Left hindlimb (tissue), 1 donor: Measurements from ENCODE around the gene NGRN.

Experiments
- DNase-seq: peaks from one replicate; pipeline ENCODE4 v3.0.0-alpha.2; 2018

Gene NGRN

DNA sequence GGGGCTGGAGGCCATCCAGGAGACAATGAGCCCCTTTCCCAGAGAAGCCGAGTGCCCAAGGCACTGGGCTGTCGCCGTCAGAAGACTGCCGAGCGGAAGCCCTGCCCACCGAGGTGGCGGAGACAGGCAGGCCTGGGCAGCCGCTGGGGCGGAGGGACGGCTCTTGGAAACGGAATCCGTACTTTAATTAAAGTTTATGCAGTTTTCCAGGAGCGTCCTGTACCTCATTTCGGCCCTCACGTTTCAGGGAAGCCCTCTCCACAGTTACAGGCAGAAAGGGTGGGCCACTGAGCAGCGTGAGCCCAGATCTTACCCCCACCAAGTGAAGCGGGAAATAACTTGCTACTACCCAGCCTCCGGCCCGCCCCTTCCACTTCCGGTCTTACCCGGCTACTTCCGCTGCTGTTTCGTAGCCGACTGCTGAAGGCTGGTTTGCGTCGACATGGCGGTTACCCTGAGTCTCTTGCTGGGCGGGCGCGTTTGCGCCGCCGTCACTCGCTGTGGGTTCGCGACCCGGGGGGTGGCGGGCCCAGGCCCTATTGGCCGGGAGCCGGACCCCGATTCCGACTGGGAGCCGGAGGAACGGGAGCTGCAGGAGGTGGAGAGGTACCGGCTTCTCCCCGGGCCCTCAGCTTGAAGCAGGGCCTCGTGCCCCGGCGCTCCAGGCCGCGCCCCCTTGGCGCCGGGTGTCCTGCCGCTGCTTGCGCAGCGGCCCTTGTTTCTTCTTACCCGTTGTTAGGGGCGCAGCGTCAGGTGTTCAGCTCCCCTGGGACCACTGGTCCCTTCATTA is at the start of gene NGRN:
TSS of gene NGRN (plus strand) at position 402 of the 790 bp plus-strand sequence. CDS start at position 443, 41 bp downstream.
- DNase-seq = peak; percentile 96

DNA sequence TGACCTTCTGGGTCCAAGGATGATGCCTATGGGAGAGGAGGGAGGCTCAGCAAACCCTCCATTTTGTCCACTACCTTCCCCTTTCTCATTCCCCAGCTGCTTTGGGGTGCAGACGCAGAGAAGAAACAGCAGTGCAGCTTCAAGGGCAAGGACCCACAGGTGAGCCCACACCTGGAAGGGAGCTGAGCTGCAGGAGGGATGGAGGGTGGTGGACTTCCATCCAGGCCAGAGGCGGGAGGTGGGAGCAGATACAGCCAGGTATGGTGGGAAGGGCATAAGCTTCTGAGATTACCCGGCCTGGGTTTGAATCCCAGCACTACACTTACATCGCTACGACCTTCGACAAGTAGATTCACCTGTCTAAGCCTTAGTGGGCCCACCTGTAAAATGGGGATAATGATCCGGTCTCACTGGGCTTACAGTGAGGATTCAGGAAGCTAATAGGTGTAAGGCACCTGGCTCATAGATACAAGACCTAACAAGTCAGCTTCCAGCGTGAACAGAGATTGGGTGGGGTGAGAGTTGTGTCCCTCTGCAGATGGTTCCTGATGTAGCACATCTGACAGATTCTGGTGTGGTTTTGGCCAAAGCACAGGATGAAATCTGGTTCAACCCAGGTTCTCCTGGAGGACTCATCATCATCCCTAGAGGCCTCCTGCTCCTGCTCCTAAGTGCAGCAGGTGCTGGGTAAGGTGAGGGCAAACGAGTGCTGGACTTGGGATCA is 47.6 kb upstream of the NGRN start:
- DNase-seq = no peak

- no peak for DNase-seq
Measured at GRCh38 chr15:90219421-90220141, 45.9 kb upstream of the NGRN start.

DNA sequence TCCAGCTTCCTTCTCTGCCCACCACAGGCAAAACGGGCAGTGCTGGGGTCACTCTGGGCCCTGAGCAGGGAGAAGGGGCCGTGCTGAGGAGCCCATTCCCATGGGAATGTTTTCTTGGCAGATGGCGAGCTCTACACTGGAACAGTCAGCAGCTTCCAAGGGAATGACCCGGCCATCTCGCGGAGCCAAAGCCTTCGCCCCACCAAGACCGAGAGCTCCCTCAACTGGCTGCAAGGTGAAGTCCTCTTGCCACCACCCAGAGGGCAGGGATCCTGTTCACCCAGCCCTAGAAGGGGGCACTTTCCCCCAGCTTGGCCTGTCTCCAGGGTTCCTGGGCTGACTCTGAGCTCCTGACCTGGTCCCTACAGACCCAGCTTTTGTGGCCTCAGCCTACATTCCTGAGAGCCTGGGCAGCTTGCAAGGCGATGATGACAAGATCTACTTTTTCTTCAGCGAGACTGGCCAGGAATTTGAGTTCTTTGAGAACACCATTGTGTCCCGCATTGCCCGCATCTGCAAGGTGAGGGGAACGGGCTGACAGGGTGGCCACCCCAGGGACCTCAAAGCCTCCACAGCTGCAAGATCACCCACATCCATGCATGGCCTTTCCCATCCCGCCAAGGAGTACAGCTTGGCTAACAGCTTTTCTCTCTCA is 44.1 kb upstream of the NGRN start:
- peak; percentile 64 for DNase-seq

GRCh38 chr15:90222547-90222946 is 42.9 kb upstream of the NGRN start:
- DNase-seq = no peak

DNA sequence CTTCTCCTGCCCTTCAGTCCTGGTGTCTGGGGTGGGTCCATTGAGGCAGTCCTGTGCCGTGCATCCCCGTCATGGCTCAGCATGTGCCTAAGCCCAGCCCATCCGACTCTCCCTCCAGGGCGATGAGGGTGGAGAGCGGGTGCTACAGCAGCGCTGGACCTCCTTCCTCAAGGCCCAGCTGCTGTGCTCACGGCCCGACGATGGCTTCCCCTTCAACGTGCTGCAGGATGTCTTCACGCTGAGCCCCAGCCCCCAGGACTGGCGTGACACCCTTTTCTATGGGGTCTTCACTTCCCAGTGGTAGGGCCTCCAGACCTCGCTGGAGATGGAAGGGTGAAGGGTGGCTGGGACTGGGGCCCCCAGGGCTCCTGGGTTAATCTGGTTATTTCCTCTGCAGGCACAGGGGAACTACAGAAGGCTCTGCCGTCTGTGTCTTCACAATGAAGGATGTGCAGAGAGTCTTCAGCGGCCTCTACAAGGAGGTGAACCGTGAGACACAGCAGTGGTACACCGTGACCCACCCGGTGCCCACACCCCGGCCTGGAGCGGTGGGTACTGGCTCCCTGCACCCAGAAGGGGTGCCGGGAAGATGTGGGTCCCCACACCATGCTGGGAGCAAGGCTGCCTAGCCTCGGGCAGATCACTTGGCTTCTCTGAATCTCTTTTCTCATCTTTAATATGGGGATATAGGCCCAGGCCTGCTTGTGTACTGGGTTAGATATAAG is 41.9 kb upstream of the NGRN start:
- DNase-seq = no peak

- no peak for DNase-seq
Measured at GRCh38 chr15:90225047-90225446, 40.4 kb upstream of the NGRN start.

GRCh38 chr15:90225504-90226234 is 39.8 kb upstream of the NGRN start:
- no peak for DNase-seq

GRCh38 chr15:90227336-90227735 is 38.1 kb upstream of the NGRN start:
- no peak for DNase-seq

GRCh38 chr15:90227816-90228772 is 37.4 kb upstream of the NGRN start:
- DNase-seq = no peak

GRCh38 chr15:90228960-90229359 is 36.5 kb upstream of the NGRN start:
- DNase-seq = no peak

DNA sequence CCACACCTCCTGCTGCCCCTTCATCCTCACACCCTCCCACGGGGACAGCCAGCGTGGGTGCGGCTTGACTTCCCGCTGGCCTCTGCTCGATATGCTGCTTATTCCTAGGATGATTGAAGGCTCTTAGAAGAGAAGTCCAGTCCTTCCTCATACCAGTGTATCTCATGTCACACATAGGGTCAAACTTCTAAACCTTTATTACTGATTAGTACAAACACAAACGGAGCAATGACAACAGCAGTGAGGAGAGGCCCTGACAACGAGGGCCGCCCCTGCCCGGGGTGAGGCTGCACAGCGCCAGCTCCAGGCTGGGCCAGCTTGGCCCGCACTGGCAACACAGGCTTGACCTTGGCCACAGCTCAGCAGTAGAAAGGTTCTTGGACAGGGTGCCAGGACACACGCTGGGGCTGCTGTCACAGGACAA is 35.4 kb upstream of the NGRN start:
- no peak for DNase-seq

DNA sequence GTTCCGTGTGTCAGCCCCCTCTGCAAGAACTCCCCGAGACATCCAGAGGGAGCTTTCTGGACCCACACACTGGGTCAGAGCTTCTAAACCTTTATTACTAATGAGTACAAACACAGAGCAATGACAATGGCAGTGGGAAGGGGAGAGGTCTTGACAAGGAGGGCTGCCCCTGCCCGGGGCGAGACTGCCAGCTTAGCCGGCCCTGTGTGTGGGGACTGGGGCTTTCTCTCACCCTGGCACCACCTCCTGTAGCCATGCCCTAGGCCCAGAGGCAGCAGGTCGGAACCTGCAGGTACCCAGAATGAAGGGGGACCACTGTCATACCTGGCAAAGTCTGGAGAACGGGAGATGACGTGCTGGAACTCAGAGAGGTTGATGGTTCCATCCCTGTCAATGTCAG is 34.9 kb upstream of the NGRN start:
- DNase-seq = no peak

DNA sequence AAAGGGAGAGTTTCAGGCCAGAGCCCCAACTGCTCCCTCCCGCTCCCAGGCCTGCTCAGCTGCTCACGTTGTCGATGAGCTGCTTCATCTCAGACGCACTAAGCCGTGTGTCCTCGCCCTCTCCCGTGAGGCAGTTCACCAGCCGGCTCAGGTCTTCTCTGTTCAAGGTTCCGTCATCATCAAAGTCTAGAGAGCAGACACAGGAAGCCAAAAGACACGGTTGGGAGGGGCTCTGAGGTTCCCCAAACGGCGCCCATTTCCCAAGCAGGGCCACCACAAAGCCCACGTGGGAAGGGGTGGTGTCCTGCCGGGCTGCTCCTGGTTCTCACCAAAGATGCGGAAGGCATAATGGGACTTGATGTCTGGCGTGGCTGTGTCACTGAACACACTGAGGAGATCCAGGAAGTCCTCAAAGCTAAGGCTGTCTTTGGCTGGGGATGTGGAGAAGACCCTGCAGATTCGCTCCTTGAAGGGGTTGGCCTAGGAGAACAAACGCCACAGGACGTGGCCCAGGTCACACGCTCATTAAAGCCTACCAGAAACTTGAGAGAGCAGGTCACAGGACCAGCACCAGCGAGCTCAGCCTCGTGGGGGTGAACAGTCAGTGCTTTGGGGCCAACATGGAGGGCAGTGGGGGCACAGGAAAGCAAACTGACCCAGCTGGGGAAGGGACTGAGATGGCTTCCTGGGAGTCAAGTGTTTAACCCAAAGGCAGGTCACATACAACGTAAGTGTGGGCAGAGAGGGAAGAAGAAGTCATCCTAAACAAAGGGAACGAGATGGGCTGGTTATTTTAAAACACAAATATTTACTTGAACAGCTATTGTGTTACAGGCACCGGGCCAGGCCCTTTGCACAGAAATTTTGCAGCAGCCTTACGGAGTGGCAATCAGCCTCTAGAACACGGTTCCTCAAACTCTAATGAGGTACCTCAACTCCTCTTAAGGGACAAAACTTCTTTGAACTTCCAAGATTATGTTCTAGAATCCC is 34.1 kb upstream of the NGRN start:
- no peak for DNase-seq

DNA sequence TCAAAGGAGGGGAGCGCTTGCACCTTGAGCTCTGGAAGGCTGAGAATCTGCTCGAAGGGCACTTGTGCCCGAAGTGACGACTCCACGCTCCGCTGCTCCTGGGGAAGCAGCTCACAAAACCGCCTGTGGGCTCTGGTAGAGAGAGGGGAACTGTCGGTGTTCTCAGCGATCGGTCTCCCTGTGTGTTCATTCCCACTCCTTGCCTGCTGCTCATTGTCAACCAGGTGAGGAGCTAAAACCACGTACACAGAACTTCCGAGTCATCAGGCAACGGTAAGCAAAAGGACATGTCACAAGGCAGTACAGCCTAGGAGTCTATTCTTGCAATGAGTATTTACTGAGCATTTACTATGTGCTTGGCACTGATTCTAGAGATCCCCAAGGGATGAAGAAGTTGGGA is 33.3 kb upstream of the NGRN start:
- no peak for DNase-seq

DNA sequence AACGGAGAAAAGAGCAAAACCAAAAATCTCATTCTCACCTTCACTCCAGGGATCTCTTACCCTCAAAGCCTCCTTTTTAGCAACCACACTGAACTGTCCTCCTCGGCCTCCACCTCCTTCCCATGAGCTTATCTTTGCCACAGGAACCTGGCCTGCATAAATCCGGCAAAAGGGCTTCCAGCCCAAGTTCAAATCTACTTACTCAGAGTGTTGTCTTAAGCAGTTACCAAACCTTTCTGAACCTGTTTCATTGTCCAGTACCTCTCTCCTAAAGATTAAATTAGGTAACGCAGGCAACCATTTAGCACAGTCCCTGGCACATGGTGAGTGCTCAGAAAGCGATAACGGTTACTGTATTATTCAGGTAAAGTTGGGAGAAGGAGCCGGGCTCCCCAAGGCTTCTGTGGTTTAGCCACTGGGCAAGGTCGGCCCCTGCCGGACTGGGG is 32.5 kb upstream of the NGRN start:
- no peak for DNase-seq

GRCh38 chr15:90233387-90234095 is 31.9 kb upstream of the NGRN start, which contains the start of gene CIB1:
CIB1 (minus strand) TSS chr15:90233941; CDS start chr15:90233885, 56 bp downstream.
- DNase-seq = peak; percentile 98
